Right lobe of liver (tissue), 6 donors: ENCODE results near the gene PBLD. TPM values are rescaled to one million over a fixed set of nuclear protein-coding genes. Genes with fewer than 3 reads are reported as not detected.

Experiments used
- ATAC-seq, 4 donors: fragments of 200-7000 bp; cut with Tn5 transposase; one replicate each; pipeline ENCODE4 v1.9.1; 2020; ENCODE audit warnings: mild to moderate bottlenecking in 4 of 4, moderate library complexity in 4 of 4
- DNase-seq, 3 donors: peaks; one replicate each; pipeline ENCODE4 v3.0.0-alpha.2; 2020
- H3K27ac ChIP-seq, 3 donors: fragments of 200-600 bp; one replicate each; pipeline ENCODE4 v1.8.0; 2022
- H3K27me3 ChIP-seq, 2 donors: fragments of 200-600 bp; one replicate each; pipeline ENCODE4 v1.8.0; 2022
- H3K36me3 ChIP-seq, 4 donors: fragments of 200-600 bp; sonication (generic) in 1 of 4; one replicate each; pipeline versions ENCODE4 v1.5.1 to v1.8.0; 2017 to 2022; ENCODE audit warnings: control low read depth in 1 of 4
- H3K4me1 ChIP-seq, 4 donors: fragments of 200-600 bp; sonication (generic) in 1 of 4; one replicate each; pipeline versions ENCODE4 v1.5.1 to v1.8.0; 2017 to 2022; ENCODE audit warnings: control low read depth in 1 of 4
- H3K4me3 ChIP-seq, 3 donors: fragments of 200-600 bp; one replicate each; pipeline ENCODE4 v1.8.0; 2022
- H3K9me3 ChIP-seq, 4 donors: fragments of 200-600 bp; sonication (generic) in 1 of 4; one replicate each; pipeline versions ENCODE4 v1.5.1 to v1.8.0; 2017 to 2022; ENCODE audit warnings: control low read depth in 1 of 4
- CTCF ChIP-seq, 4 donors: fragments of 200-600 bp in 3 of 4; fragments of 450-650 bp in 1 of 4; IDR thresholded peaks; one replicate each; pipeline versions ENCODE4 v1.5.1 to v1.8.0; 2016 to 2022; ENCODE audit warnings: antibody characterized with exemption in 4 of 4, mild to moderate bottlenecking in 2 of 4
- POLR2A ChIP-seq: fragments of 450-650 bp; IDR thresholded peaks from one replicate; pipeline ENCODE4 v1.6.1; 2017; ENCODE audit warnings: antibody characterized with exemption, mild to moderate bottlenecking
- WGBS: methylation state at CpG from one replicate; pipeline ENCODE4 v1.1.6; 2018; ENCODE audit warnings: low coverage, low lambda C conversion rate; ENCODE audit not compliant: insufficient coverage; ENCODE audit errors: missing lambda C conversion rate; 5-methylcytosine and 5-hydroxymethylcytosine counted together
- intact Hi-C, 2 donors: fragments of 100-400 bp; cut with DNase I; formaldehyde crosslinking; loops; one replicate each; pipeline versions ENCODE4 v1.11.2 to v1.14.1; 2022
- total RNA-seq, 6 experiments: library from RNA; depleted of rRNA in 2 of 6; stranded (reverse); fragments of >200 nt in 2 of 6; fragmentation: NEBNext Ultra II Directional in 3 of 6; extraction: Animal tissue kit (Norgen Biotek cat#: 25700) in 3 of 6; gene quantifications; one replicate each; pipeline versions ENCODE4 v1.1.0 to v1.2.4, GENCODE V29; 2016 to 2023
- donor health status: DM: no; HTN: yes; CAD: no.
- donor health status: DM: no; HTN: no; CAD: no.
- donor health status: DM: no; HTN: no; CAD: no.
- donor health status: DM: no; HTN: yes; CAD: no.
- donor health status: DM: no; HTN: yes; CAD: no.

The PBLD gene
- total RNA-seq, 6 experiments from 2014 or later, result 45.5 to 162 (median 129) TPM

GRCh38 chr10:68333440-68334431, 1.0 kb upstream of the PBLD start:
- TF ChIP-seq POLR2A, result no peak
- TF ChIP-seq CTCF (IDR thresholded peaks at IDR 0.05), result no peak
- intact Hi-C loops, result no loop called here
- no peaks in the 10 kb centered on the region for H3K9me3 ChIP-seq
- no peaks in the 10 kb centered on the region for H3K27me3 ChIP-seq
- H3K4me3 ChIP-seq, result peak overlapping the region; percentile 78 to 88 (median 79)
- peaks cover 0 to 48% (median 13%) of the 10 kb centered on the region in 4 donors for H3K4me1 ChIP-seq
- ATAC-seq (no peak), DNase-seq (no peak)
- WGBS, result 1% methylated on average over 10 of the region's 10 CpGs
- peak overlapping the region; percentile 94 to 96 (median 94) for H3K27ac ChIP-seq
- H3K36me3 ChIP-seq, result peaks cover 2 to 14% (median 4%) of the 10 kb centered on the region in 4 donors

GRCh38 chr10:68333058-68333395, 299 bp upstream of the PBLD start:
- intact Hi-C loops, result no loop called here
- WGBS, result 0% methylated on average over 10 of the region's 10 CpGs
- Histone ChIP-seq H3K4me3 (peak overlapping the region; percentile 78 to 88 (median 79)), H3K36me3 (peaks cover 0 to 7% (median 0%) of the 10 kb centered on the region in 4 donors), H3K27ac (peak overlapping the region; percentile 94 to 96 (median 94)), H3K4me1 (peaks cover 0 to 47% (median 11%) of the 10 kb centered on the region in 4 donors), H3K27me3 (no peaks in the 10 kb centered on the region), H3K9me3 (no peaks in the 10 kb centered on the region)
- DNase-seq (no peak), ATAC-seq (no peak)
- TF ChIP-seq POLR2A, result no peak
- TF ChIP-seq CTCF (IDR thresholded peaks at IDR 0.05), result no peak

- H3K4me3 ChIP-seq, result peak within 1 kb of the TSS; percentile 78 to 88 (median 79)
- peak; percentile 99 for TF ChIP-seq POLR2A
- TF ChIP-seq CTCF (IDR thresholded peaks at IDR 0.05), result peak in 1 of 4 donors; percentile 8
- H3K9me3 ChIP-seq, result no peaks in the 10 kb centered on the region
- peak; percentile 86 to 93 (median 88) for ATAC-seq
- H3K4me1 ChIP-seq, result peaks cover 0 to 37% (median 6%) of the 10 kb centered on the region in 4 donors
- no peaks in the 10 kb centered on the region for H3K36me3 ChIP-seq
- H3K27me3 ChIP-seq, result no peaks in the 10 kb centered on the region
- intact Hi-C loops, result no loop called here
- peak within 1 kb of the TSS; percentile 94 to 96 (median 94) for H3K27ac ChIP-seq
- 0% methylated on average over 23 of the region's 73 CpGs for WGBS
- peak; percentile 98 to 99 (median 99) for DNase-seq
Observed at GRCh38 chr10:68331455-68332258, 1.1 kb downstream of the PBLD start, which contains the start of gene HNRNPH3. HNRNPH3 (plus strand) TSS chr10:68332064; CDS start chr10:68337222, 5,158 bp downstream.

- WGBS, result 17% methylated on average over 21 of the region's 29 CpGs
- H3K36me3 ChIP-seq, result no peaks in the 10 kb centered on the region
- H3K4me1 ChIP-seq, result peaks cover 0 to 30% (median 3%) of the 10 kb centered on the region in 4 donors
- ATAC-seq, result no peak
- H3K4me3 ChIP-seq, result peak overlapping the region; percentile 78 to 88 (median 79)
- intact Hi-C loops, result no loop called here
- no peaks in the 10 kb centered on the region for H3K27me3 ChIP-seq
- peak; percentile 28 to 56 (median 56) for DNase-seq
- TF ChIP-seq CTCF (IDR thresholded peaks at IDR 0.05), result no peak
- TF ChIP-seq POLR2A, result no peak
- H3K27ac ChIP-seq, result peak overlapping the region; percentile 94 to 96 (median 94)
- no peaks in the 10 kb centered on the region for H3K9me3 ChIP-seq
Observed at GRCh38 chr10:68330852-68331454, 1.8 kb downstream of the PBLD start.
